NCI-H345 (cell line): Measurements from ENCODE around the gene PBX3.

ENCODE experiments used
- DNase-seq: peaks from one replicate; lab custom pipeline; 2025; lab: John Stamatoyannopoulos, UW

The PBX3 gene

GRCh38 chr9:125747053-125747764 is at the start of gene PBX3:
Gene PBX3, plus strand, starts transcription at chr9:125747373.
- DNase-seq = peak; percentile 69

GRCh38 chr9:125699870-125700269 is 47.3 kb upstream of the PBX3 start:
- no peak for DNase-seq

- peak; percentile 25 for DNase-seq
Observed at GRCh38 chr9:125700791-125701190, 46.4 kb upstream of the PBX3 start.

GRCh38 chr9:125701351-125701750 is 45.8 kb upstream of the PBX3 start:
- no peak for DNase-seq

- no peak for DNase-seq
Observed at GRCh38 chr9:125703662-125704061, 43.5 kb upstream of the PBX3 start.

- DNase-seq = no peak
Observed at GRCh38 chr9:125705893-125706292, 41.3 kb upstream of the PBX3 start.

GRCh38 chr9:125706651-125707471 is 40.3 kb upstream of the PBX3 start, which contains the start of gene MAPKAP1:
Gene MAPKAP1, minus strand, starts transcription at chr9:125707208. Its CDS starts 34,634 bp downstream, at chr9:125672574.
- peak; percentile 96 for DNase-seq

GRCh38 chr9:125707472-125707804 is 39.7 kb upstream of the PBX3 start:
- DNase-seq = no peak

- no peak for DNase-seq
Observed at GRCh38 chr9:125726456-125727132, 20.6 kb upstream of the PBX3 start.

GRCh38 chr9:125730168-125730567 is 17.0 kb upstream of the PBX3 start:
- DNase-seq = no peak

GRCh38 chr9:125732562-125732961 is 14.6 kb upstream of the PBX3 start:
- DNase-seq = no peak

GRCh38 chr9:125739436-125739835 is 7.7 kb upstream of the PBX3 start:
- no peak for DNase-seq

- DNase-seq = no peak
Observed at GRCh38 chr9:125742657-125743056, 4.5 kb upstream of the PBX3 start.

GRCh38 chr9:125743682-125744428 is 3.3 kb upstream of the PBX3 start:
- DNase-seq = no peak

GRCh38 chr9:125744616-125745015 is 2.6 kb upstream of the PBX3 start:
- no peak for DNase-seq

- DNase-seq = no peak
Observed at GRCh38 chr9:125745018-125745417, 2.2 kb upstream of the PBX3 start.

- DNase-seq = no peak
Observed at GRCh38 chr9:125745682-125746016, 1.5 kb upstream of the PBX3 start.

- DNase-seq = peak; percentile 99
Observed at GRCh38 chr9:125746017-125746773, 978 bp upstream of the PBX3 start.

GRCh38 chr9:125746774-125747052 is 460 bp upstream of the PBX3 start:
- no peak for DNase-seq

- peak; percentile 33 for DNase-seq
Observed at GRCh38 chr9:125747765-125748445, 732 bp downstream of the PBX3 start.

- DNase-seq = no peak
Observed at GRCh38 chr9:125748446-125749099, 1.4 kb downstream of the PBX3 start.
